GM23338 (cell line): ENCODE measurements around the gene DNAJC6. TPM values are rescaled to one million over a fixed set of nuclear protein-coding genes. Genes with fewer than 3 reads are reported as not detected.

Experiments used
- ATAC-seq: fragments of 200-7000 bp; cut with Tn5 transposase; 3 replicates; pipeline ENCODE4 v1.9.1; 2020
- DNase-seq: peaks from one replicate; pipeline ENCODE4 v3.0.0-alpha.2; 2015; ENCODE audit warnings: low spot score
- H2AFZ ChIP-seq: fragments of 200-600 bp; sonication (generic); 2 replicates; pipeline ENCODE4 v1.8.0; 2016; ENCODE audit warnings: antibody characterized with exemption, mild to moderate bottlenecking, moderate library complexity
- H3F3A ChIP-seq: fragments of 200-600 bp; sonication (generic); replicated peaks from 2 replicates; pipeline ENCODE4 v1.8.0; 2017; ENCODE audit warnings: antibody characterized with exemption, mixed run types, low read depth
- H3K27ac ChIP-seq: fragments of 200-600 bp; sonication (generic); 2 replicates; pipeline ENCODE4 v1.6.1; 2016; ENCODE audit warnings: low read depth
- H3K27me3 ChIP-seq: fragments of 200-600 bp; sonication (generic); 2 replicates; pipeline ENCODE4 v1.8.0; 2016; ENCODE audit warnings: mild to moderate bottlenecking, mixed run types, moderate library complexity; ENCODE audit not compliant: insufficient read depth
- H3K36me3 ChIP-seq: fragments of 200-600 bp; sonication (generic); 2 replicates; pipeline ENCODE4 v1.8.0; 2016; ENCODE audit warnings: mild to moderate bottlenecking; ENCODE audit not compliant: insufficient read depth
- H3K4me1 ChIP-seq: fragments of 200-600 bp; sonication (generic); 2 replicates; pipeline ENCODE4 v1.8.0; 2016; ENCODE audit warnings: mild to moderate bottlenecking, moderate library complexity; ENCODE audit not compliant: insufficient read depth
- H3K4me2 ChIP-seq: fragments of 200-600 bp; sonication (generic); 2 replicates; pipeline ENCODE4 v1.7.1; 2017; ENCODE audit warnings: mixed run types
- H3K4me3 ChIP-seq: fragments of 200-600 bp; sonication (generic); 2 replicates; pipeline ENCODE4 v1.6.1; 2016; ENCODE audit warnings: mixed run types
- H3K79me2 ChIP-seq: fragments of 200-600 bp; sonication (generic); replicated peaks from 2 replicates; pipeline ENCODE4 v1.8.0; 2017; ENCODE audit warnings: mild to moderate bottlenecking; ENCODE audit not compliant: insufficient read depth
- H3K9me2 ChIP-seq: fragments of 200-600 bp; sonication (generic); 2 replicates; pipeline ENCODE4 v1.8.0; 2017; ENCODE audit not compliant: insufficient read depth
- H4K20me1 ChIP-seq: fragments of 200-600 bp; sonication (generic); replicated peaks from 2 replicates; pipeline ENCODE4 v1.8.0; 2017; ENCODE audit warnings: mild to moderate bottlenecking; ENCODE audit not compliant: insufficient read depth
- H3K27ac Mint-ChIP-seq: 2 replicates; pipeline ENCODE4 v1.8.0; 2020; ENCODE audit warnings: inconsistent platforms, mild to moderate bottlenecking, moderate library complexity, mixed read lengths
- H3K27me3 Mint-ChIP-seq: 3 replicates; pipeline ENCODE4 v1.8.0; 2022; ENCODE audit warnings: low read depth, mild to moderate bottlenecking, moderate library complexity, mixed read lengths, inconsistent platforms; ENCODE audit not compliant: insufficient read depth, poor library complexity
- H3K36me3 Mint-ChIP-seq: 3 replicates; pipeline ENCODE4 v1.8.0; 2021; ENCODE audit warnings: low read depth, mild to moderate bottlenecking, inconsistent platforms, moderate library complexity, mixed read lengths
- H3K4me1 Mint-ChIP-seq: 3 replicates; pipeline ENCODE4 v1.8.0; 2020; ENCODE audit warnings: mild to moderate bottlenecking, inconsistent platforms, mixed read lengths
- H3K4me3 Mint-ChIP-seq: 3 replicates; pipeline ENCODE4 v1.8.0; 2021; ENCODE audit warnings: moderate library complexity, mild to moderate bottlenecking, inconsistent platforms, mixed read lengths
- H3K9me3 Mint-ChIP-seq: 3 replicates; pipeline ENCODE4 v1.8.0; 2020; ENCODE audit warnings: moderate library complexity, mild to moderate bottlenecking, inconsistent platforms, mixed read lengths
- CREB1 ChIP-seq: fragments of 250-450 bp; sonication (Bioruptor Pico); IDR thresholded peaks from 2 replicates; pipeline ENCODE4 v1.5.0; 2020; ENCODE audit warnings: low read depth, mild to moderate bottlenecking, moderate library complexity
- EZH2 ChIP-seq: fragments of 200-600 bp; sonication (generic); IDR thresholded peaks from one replicate; pipeline ENCODE4 v1.8.0; 2017; ENCODE audit warnings: antibody characterized with exemption, mild to moderate bottlenecking, low read depth; ENCODE audit not compliant: unreplicated experiment
- EZH2phosphoT487 ChIP-seq: fragments of 200-600 bp; sonication (generic); IDR thresholded peaks from one replicate; pipeline ENCODE4 v1.8.1; 2018; ENCODE audit warnings: antibody characterized with exemption; ENCODE audit not compliant: unreplicated experiment
- JUNB ChIP-seq: IDR thresholded peaks from one replicate; pipeline ENCODE4 v1.6.1; 2016; ENCODE audit warnings: antibody characterized with exemption; ENCODE audit not compliant: unreplicated experiment
- POLR2AphosphoS5 ChIP-seq: IDR thresholded peaks from 2 replicates; pipeline ENCODE4 v1.6.1; 2016; ENCODE audit warnings: antibody characterized with exemption, low read depth
- REST ChIP-seq: IDR thresholded peaks from one replicate; pipeline ENCODE4 v1.6.1; 2018; ENCODE audit warnings: antibody characterized with exemption; ENCODE audit not compliant: unreplicated experiment
- STAT1 ChIP-seq: IDR thresholded peaks from one replicate; pipeline ENCODE4 v1.6.1; 2016; ENCODE audit warnings: antibody characterized with exemption; ENCODE audit not compliant: unreplicated experiment
- ZNF331 ChIP-seq: fragments of 250-450 bp; sonication (Bioruptor Pico); IDR thresholded peaks from 2 replicates; pipeline ENCODE4 v1.5.0; 2020; ENCODE audit warnings: low read depth, mild to moderate bottlenecking, moderate library complexity
- polyA plus RNA-seq: library from polyadenylated mRNA; unstranded; fragments of >200 nt; fragmentation: Nextera tagmentation; extraction: Ambion mirVana; gene quantifications from 2 replicates; pipeline ENCODE4 v1.2.1, GENCODE V29; 2016
- total RNA-seq: library from RNA; depleted of rRNA; stranded (reverse); fragments of >200 nt; shearing (Covaris generic); gene quantifications from 2 replicates; pipeline ENCODE4 v1.2.3, GENCODE V29; 2014

Gene DNAJC6
- total and polyA plus RNA-seq, 2 experiments from 2014 or later: 2.4 to 7.4 TPM

GRCh38 chr1:65456481-65456880 lies 147.1 kb downstream of the DNAJC6 start:
- H3K27ac Mint-ChIP-seq: no peak overlapping the region
- H3K4me1 Mint-ChIP-seq: peaks cover 21% of the 10 kb centered on the region
- no peak overlapping the region for H3K4me2 ChIP-seq
- H3K79me2 ChIP-seq: no peaks in the 10 kb centered on the region
- peaks cover 24% of the 10 kb centered on the region for H3K36me3 Mint-ChIP-seq
- no peaks in the 10 kb centered on the region; the same call in 1 of the 2 replicates for H3K36me3 ChIP-seq
- DNase-seq (no peak), ATAC-seq (no peak)
- no peaks in the 10 kb centered on the region for H3K9me2 ChIP-seq
- peaks cover 5% of the 10 kb centered on the region for H3K4me1 ChIP-seq
- no peaks in the 10 kb centered on the region for H4K20me1 ChIP-seq
- H3K9me3 Mint-ChIP-seq: peaks cover 27% of the 10 kb centered on the region
- no peak overlapping the region for H3K4me3 Mint-ChIP-seq
- H3K27me3 Mint-ChIP-seq: peaks cover 2% of the 10 kb centered on the region
- H3K4me3 ChIP-seq: no peak overlapping the region
- H3K27ac ChIP-seq: no peak overlapping the region
- TF ChIP-seq EZH2phosphoT487: no peak
- TF ChIP-seq STAT1: no peak
- TF ChIP-seq POLR2AphosphoS5: no peak
- no peak for TF ChIP-seq JUNB
- no peak for TF ChIP-seq ZNF331
- no peak for TF ChIP-seq EZH2
- no peak for TF ChIP-seq REST
- no peak overlapping the region for H2AFZ ChIP-seq
- no peaks in the 10 kb centered on the region for H3F3A ChIP-seq
- H3K27me3 ChIP-seq: no peaks in the 10 kb centered on the region

GRCh38 chr1:65457868-65458267 lies 148.5 kb downstream of the DNAJC6 start:
- Mint-ChIP-seq H3K36me3 (peaks cover 24% of the 10 kb centered on the region), H3K4me1 (peaks cover 21% of the 10 kb centered on the region), H3K27me3 (peaks cover 2% of the 10 kb centered on the region), H3K27ac (no peak overlapping the region), H3K4me3 (no peak overlapping the region), H3K9me3 (peaks cover 27% of the 10 kb centered on the region)
- DNase-seq (no peak), ATAC-seq (no peak)
- no peak for TF ChIP-seq REST
- TF ChIP-seq CREB1: no peak
- no peak overlapping the region for H3K27ac ChIP-seq
- H3K4me3 ChIP-seq: no peak overlapping the region
- H3K36me3 ChIP-seq: no peaks in the 10 kb centered on the region; the same call in 1 of the 2 replicates
- no peaks in the 10 kb centered on the region for H3K9me2 ChIP-seq
- H4K20me1 ChIP-seq: no peaks in the 10 kb centered on the region
- H3K27me3 ChIP-seq: no peaks in the 10 kb centered on the region
- H3K4me2 ChIP-seq: no peak overlapping the region
- no peaks in the 10 kb centered on the region for H3F3A ChIP-seq
- peaks cover 5% of the 10 kb centered on the region for H3K4me1 ChIP-seq
- no peaks in the 10 kb centered on the region for H3K79me2 ChIP-seq
- H2AFZ ChIP-seq: no peak overlapping the region
